NCI-H510A (cell line): ENCODE measurements around the gene DCP1B.

Experiments used
- DNase-seq: peaks from one replicate; lab custom pipeline; 2025; lab: John Stamatoyannopoulos, UW

DCP1B gene

DNA sequence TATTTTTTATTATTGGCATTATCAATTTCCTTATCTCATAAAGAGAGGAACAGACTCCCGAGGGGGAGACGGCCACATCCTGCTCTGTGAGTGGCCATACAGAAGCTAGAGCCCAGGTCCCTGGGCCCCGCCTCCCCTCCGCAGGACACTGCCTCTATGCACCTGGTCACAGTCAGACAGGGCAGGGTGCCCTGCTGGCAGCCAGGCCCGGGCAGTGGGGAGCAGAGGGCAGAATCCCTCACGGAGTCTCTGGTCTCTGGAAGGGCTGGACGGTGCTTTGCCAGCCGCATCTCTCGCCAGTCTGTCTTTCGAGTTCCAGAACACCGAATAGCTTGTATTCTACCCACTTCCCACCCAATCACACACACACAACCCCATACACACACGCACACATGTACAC is 69.4 kb downstream of the DCP1B start:
- DNase-seq = no peak

DNA sequence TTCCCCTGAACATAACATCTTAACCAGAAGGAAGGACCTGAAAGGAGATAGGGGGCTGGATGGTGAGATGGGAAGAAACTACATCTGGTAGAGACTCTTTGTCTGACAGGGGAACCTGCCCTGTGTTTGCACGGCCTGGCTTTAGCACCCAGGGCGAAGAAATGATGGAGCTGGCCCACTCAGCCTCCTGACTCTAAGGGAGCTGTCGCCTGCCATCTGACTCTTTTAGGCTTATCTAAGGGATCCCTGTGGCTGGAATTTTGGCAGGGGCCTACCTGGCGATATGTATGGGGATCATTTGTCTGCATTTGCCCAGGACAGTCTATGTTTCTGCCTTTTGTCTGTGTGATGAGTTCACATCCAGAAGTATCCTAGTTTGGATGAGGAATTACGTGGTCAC is 70.2 kb downstream of the DCP1B start:
- no peak for DNase-seq

DNA sequence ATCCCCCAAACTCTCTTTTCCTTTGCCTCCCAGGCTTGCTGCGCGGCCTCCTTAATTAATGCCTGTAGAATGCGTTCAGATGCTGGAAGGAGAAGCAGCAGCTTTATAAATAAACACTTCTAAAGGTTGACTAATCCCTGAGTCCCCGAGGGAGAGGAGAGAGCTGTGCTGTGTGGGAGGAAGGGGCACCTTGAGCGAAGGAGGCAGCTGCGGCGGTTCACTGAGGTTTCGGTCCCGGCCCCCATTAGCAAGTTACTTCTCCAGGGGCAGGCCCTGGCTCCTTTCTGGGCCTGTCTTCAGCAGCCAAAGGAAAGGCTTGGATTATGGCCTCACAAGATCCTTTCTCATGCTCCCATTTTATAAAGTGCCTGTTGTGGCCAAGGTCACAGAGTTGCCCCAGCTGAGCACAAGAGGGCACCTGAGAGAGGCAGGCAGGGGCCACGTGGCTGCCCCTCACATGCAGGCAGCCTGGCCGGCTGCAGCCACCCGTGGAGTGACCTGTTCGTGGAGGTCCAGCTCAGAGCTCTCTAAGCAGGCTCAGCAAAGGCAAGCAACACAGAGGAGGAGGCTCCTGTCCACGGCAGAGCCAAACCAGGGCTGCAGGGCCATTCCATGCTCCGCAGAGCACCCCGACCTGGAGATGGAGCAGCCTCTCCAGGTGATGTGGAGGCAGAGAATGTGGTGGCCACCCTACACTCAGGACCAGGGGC is 70.8 kb downstream of the DCP1B start:
- DNase-seq = no peak

DNA sequence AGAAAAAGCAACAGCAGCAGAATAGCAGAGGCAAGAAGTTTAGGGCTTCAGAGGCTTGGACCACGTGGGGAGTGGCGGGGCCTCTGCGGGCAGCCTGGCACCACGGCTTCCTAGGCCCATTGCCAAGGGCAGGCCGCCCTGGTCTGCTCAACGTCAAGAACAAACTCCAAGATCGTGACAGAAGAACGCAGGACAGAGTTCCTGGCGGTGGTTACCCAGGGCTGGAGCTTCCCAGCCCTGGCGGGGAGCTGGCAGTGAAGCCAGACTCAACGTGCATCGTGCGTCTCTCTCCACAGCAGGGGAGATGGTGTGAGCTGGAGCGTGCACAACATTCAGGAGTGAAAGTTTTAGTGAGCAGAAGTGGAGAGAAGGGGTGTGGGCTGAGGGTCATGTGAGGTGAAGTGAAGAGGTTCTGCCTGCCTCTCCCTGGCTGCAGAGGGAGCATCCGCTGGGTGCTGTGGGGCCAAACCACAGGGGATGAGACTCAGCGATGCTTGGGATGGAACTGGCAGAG is 71.9 kb downstream of the DCP1B start:
- DNase-seq = no peak

DNA sequence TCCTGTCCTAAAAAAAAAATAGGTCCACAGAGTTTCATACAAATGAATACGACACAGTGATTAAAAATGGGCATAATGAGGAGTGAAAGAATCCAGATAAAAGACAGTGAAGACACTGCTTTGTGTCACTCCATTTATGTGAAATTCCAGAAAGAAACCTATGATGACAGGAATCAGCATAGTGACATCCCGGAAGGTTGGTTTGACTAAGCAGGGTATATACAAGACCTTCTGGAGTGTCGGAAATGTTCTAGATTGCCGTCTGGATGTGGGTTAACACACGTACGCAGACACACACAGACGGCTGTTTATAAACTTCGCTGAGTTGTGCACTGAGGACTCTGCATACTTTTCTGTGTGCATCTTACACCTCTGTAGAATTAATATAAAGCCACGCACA is 72.6 kb downstream of the DCP1B start:
- DNase-seq = no peak

DNA sequence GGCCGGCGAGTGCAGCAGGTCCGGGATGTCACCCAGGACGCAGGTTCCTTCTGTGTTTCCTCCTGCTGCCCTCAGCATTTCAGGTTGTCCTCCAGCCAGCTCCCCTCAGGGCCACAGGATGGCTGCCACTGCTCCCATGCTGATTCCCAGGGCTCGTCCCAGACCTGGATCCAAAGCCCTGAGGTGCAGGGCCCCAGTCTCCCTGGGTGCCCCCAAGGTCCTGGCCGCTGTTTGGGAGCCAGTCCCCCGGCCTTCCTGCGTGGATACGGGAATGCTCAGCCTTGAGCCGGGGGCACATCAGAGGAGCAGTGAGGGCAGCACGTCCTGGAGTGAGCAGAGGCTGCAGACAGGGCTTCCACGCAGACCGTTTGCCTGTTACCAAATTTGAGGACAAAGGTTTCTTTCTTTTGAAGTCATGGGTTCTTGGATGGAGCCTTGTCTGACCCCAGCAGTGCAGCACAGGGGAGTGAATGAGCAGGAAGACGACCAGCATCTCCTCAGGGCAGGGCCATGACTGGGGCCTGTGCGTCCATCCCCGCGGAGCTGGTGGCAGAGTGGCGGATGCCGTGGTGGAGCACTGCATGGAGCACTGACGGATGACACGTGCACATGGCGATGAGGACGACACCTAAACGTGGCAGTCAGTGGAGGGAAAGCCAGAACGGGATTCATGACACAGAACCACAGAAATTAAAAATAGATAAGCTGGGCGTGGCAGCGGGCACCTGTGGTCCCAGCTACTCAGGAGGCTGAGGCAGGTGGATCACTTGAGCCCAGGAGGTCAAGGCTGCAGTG is 73.3 kb downstream of the DCP1B start:
- no peak for DNase-seq

DNA sequence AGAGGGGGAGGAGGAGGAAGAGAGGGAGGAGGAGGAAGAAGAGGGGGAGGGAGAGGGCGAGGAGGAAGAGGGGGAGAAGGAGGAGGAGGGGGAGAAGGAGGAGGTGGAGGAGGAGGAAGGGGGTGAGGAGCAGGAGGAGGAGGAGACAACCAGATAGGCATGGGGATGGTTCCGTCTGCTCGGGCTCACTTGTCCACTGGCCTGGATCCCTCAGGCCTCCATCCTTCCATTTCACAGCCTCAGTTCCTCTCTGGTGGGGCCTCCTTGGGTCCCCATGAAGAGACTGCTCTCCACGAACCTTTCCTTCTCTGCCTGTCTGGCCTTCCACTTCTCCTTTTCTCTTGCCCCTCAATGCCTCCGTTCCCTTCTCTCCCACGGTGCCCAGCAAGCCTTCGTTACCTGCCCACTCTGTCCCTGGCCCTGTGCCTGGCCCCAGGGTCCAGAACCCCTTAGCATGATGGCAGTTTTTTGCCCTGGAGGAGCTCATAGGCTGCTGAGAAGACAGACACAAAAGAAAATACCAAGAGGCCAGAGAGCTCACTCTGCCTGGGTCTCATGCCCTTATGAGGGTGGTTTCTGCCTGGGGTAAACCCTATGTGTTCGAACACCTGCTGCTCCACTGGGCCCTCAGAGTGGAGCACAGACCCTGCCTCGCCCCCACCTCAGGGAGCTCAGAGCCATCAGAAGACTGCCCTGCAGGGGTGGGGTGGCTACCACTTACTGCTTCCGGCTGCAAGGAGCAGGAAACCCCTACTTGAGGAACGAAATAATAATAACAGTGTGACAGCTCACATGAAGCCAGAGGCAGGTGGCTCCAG is 74.1 kb downstream of the DCP1B start:
- DNase-seq = no peak

DNA sequence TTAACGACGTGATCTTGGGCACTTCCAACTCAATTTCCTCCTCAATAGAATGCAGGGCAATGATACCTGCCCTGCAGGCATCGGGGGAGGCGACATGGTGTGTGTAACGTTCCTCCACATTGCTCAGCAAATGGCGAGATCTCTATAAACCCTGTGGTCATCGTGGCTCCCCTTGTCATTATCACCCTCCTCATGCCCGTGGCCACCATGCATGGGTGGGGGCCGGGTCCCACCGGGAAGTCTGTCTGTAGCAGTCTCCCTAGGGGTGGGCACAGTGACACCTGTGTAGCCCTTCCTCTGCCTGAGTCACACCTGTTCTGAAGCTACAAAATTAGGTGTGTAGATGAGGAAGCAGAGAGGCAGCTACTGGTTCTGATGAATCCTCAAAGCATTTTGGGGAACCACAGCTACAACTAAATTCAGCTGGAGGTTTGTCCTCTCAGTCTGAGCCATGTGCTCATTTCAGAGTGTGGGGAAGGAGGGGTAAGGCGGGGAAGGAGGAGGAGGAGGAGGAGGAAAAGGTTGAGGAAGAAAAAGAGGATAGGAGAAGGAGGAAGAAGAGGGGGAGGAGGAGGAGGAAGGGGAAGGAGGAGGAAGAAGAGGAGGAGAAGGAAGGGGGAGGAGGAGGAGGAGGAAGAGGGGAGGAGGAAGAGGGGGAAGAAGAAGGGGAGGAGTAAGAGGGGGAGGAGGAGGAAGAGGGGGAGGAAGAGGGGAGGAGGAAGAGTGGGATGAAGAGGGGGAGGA is 74.8 kb downstream of the DCP1B start:
- DNase-seq = no peak

DNA sequence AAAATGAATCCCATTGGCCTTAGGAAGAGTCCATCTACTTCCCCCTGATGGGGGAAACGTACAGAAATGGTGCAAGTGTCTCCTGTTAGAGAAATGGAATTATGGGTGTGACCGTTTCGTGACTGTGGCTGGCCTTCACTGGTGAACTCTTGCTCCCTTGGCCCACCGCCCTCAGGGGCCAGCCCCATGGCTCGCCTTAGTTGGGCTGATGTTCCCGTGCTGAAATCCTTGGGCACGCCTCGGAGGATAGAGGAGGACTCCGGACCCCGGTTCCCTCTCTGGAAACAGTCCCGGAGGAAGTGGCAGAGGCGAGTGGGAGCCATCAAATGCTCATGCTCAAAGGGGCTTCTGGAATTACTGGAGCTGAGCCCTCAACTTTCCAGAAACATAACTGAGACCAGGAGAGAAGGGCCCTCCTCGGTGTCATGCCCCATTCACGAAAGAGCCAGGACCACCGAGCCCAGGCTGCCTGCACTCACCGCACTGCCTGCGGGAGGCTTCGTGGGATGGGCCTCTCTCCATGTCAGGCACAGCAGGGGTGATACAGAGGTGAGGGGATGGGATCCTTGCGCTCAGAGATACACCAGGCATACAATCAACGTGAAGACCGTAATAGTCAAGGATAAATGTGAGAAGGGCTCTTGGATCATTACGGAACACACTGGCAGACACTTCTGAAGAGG is 75.7 kb downstream of the DCP1B start:
- DNase-seq = no peak

DNA sequence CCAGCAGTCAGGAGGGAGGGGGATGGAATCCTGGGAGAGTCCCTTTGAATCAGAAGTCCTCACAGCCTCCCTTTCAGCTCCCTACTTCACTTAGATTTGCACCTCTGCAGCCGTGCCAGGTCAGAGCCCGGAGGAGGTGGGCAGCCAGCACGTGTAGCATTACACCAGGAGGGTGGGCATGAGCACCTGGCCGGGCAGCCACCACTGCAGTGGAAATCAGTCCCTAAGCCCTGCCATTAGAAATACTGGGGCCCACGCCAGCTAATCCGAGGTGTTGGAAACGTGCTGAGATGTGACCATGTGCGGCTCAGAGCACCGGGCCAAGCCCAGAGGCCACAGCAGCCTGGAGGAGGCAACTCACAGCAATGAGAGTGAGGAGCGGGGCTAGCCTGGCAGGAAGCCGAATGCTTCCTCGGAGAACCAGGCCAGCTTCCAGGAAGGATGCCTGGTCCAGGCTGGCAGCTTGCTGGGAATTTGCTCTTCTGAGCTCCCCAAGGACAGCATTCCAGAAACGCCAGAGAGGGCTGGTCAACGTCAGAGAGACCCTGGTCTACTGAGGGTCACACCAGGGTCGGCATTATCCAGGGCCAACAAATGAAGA is 76.4 kb downstream of the DCP1B start:
- DNase-seq = no peak

DNA sequence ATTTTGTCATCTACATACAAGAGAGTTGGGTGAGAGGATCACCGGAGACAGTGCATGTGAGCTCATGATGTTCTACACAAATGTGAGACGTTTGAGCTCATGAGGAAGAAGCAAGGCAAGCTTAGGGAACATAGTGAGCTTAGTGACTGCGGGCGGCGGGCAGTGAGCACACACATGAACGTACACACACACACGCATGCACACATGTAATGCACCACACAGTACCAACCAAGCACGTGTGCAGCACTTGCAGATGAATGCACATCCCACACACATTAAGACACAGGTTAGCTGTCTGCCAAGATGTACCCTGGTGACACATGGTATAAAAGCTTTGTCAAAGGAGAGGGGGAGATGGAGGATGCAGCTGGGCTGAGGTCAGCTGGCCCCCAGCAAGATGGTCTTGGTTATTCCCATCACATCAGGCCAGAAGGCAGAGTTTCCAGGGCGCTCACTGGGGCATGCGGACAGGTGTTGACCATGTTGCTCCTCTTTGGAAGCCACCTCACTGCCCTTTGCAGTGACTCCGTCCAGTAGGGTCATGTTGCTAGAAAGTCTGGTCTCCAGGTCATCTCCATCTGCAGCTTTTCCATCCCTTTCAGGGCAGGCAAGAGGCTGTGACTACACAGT is 77.1 kb downstream of the DCP1B start:
- no peak for DNase-seq

DNA sequence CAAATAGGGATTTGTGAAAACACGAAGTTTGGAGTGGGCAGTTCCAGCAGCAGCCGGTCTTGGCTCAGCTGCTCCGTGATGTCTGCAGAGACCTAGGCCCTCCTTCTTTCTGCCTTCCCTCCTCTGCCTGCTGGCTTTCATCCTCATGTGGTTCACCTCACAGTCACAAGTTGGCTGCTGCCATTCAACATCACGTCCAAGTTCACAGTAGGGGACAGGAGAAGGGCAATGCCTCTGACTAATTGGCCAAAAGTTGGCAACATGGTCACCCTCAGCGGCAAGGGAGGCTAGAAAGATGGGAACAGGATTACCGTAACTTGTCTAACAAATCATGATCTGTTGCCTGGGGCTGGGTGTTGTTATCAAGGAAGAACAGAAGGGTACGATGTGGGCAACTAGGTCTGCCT is 78.0 kb downstream of the DCP1B start:
- DNase-seq = no peak

DNA sequence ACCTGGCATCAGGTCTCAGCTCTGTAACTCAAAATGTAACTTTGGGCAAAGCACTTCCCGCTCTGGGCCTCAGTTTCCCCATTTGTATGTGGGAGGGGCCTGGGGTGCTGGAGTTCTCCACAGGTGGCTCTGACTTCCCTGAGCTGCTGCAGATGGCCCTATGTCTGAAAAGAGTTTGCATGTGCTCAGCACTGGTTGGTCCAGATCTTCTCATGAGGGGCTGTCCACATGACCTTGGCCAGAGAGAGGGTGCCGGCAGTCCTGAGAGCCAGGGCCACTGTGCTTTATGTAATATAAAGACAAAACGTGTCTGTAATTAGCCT is 78.6 kb downstream of the DCP1B start:
- DNase-seq = no peak

DNA sequence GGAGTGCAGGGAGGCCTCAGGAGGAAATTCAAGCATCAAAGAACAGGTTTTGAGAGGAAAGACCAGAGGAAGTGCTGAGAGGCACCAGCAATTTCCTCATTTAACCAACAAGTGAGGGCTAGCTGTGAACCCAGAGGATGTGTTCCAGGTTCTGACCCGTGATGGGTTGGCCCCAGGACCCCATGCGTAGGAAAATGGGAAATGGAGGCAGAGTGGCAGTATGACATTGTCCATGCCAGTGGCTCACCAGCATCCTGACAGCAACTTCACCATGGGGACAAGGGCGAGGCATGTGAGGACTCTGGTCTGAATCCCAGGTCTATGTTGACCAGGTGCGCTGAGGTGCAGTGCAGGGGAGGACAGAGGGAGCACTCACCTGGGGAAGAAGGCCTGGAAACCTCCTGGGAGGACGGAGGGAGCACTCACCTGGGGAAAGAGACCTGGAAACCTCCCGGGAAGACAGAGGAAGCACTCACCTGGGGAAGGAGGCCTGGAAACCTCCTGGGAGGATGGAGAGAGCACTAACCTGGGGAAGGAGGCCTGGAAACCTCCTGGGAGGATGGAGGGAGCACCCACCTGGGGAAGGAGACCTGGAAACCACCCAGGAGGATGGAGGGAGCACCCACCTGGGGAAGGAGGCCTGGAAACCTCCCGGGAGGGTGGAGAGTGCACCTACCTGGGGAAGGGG is 79.1 kb downstream of the DCP1B start:
- DNase-seq = no peak

DNA sequence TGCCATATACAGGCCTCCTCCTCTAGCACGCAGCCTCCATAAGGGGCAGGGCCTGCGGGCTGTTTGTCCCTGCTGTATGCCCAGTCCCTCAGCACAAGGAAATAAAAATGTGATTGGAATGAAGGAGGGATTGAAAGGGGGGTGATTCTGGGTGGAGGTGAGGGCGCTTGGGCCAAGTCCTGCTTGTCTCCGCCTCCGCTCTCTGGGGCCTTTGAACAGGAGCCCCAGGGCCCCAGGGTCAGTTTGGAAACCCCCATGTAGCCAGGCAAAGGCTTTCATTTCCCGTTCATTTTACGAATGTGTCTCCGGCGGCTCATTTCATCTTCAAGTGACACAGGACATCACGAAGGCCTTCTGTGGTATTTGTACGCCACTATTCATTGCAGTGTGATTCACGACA is 81.3 kb downstream of the DCP1B start:
- no peak for DNase-seq

DNA sequence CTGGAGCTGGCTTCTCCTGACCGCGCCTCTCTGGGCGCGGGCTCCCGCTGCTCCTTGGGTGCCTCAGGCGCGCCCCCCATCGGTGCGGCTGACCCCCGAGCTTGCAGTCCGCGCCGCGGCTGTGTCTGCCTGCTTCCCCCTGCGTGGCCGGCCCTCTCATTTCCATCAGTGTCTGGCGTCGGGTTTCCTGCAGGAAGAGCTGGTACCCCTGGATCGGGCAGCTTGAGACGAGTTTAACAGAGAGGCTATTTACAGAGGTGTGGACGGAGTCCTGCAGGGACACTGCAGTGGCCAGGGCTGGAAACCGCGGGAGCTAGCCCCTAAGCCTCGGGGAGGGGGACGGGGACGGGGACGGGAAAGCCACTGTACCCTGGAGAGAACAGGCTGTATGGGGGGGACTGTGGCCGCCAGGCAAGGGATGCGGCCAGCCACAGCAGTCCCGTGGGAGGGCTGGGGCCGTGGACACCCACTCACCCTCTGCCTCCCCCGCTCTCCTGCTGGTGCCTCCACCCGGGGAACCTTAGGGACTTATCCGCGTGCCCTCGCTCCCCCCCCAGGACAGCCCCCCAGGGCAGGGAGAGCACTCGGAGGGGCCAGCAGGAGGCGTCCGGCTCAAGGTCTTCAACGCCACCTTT is 82.1 kb downstream of the DCP1B start:
- DNase-seq = no peak

DNA sequence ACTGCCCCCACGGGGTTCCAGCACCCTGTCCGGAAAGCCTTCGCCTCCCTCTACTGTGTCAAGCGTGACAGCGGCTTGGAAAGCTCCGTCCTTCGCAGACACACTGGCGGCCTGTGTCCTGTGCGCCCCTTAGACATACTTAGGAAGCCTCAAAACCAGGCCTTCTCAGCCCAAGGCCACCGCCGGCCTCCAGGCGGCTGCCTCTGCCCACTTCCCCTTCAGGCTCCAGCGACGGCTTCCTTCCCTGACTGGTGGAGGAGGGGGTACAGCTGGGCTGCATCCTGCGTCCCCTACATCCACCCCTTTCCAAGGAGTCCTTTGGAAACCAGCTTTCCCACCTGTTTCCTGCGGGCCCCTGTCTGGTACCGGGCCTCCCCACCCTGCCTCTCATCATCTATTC is 83.3 kb downstream of the DCP1B start:
- no peak for DNase-seq

DNA sequence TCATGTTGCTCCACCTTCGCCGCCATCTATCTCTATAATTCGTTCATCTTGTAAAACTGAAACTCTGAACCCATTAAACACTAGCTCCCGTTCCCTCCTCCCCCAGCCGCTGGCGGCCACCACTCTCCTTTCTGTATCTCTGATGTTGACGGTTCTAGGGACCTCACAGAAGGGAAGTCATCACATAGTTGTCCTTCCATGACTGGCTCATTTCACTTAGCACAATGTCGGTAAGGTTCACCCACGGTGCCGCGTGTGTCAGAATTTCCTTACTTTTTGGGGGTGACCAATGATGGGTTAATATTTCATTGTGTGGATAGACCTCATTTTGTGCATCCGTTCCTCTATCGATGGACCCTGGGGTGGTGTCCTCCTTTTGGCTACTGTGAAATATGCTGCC is 83.8 kb downstream of the DCP1B start:
- no peak for DNase-seq

DNA sequence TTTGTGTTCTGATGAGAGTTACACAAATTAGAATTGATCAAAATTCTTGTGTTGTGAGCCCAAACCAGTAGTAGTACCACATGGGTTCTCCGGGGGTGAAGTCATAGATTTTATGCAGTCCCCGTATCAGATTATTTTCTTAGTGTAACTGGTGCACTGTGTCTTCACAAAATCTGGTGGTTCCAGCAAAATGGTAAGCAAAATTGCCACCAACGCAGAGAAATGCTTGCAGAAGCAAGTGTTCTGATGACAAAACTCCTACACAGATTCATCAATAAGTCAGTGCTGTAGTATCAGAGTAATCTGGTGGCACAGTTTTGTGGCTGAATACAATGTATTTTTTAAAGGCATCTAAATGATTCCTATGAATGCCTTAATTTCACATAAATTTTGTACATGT is 84.5 kb downstream of the DCP1B start:
- DNase-seq = no peak

DNA sequence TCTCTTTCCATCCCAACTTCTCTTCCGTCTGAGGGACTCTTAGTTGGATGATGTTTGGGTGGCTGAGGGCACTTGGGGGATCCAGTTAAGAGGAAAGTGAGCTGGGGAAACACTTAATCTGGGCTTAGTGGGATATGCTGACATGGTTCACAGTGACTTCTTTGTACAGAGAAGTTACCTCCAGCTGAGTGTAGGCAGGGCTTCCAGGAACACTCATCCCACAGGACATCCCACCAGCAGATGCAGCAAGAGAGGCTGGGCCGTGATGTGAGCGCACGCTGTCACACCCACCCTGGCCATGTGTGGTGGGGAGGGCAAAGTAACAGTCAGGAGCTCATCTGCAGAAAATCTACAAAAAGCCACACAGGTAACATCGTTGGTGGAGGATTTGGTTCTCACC is 85.0 kb downstream of the DCP1B start:
- DNase-seq = no peak
